BLaER1 (cell line): ENCODE data around the gene UBASH3A.

Experiments
- H3K27ac ChIP-seq: shearing (Covaris generic); formaldehyde crosslinking; 2 replicates; pipeline ENCODE4 v1.8.1; 2022
- H3K27me3 ChIP-seq: shearing (Covaris generic); formaldehyde crosslinking; 2 replicates; pipeline ENCODE4 v1.8.1; 2022
- H3K36me3 ChIP-seq: shearing (Covaris generic); formaldehyde crosslinking; 2 replicates; pipeline ENCODE4 v1.8.1; 2022
- H3K4me1 ChIP-seq: shearing (Covaris generic); formaldehyde crosslinking; 2 replicates; pipeline ENCODE4 v1.8.1; 2022
- H3K4me2 ChIP-seq: shearing (Covaris generic); formaldehyde crosslinking; 2 replicates; pipeline ENCODE4 v1.8.1; 2022
- H3K4me3 ChIP-seq: shearing (Covaris generic); formaldehyde crosslinking; 2 replicates; pipeline ENCODE4 v1.8.1; 2022
- H3K9ac ChIP-seq: shearing (Covaris generic); formaldehyde crosslinking; 2 replicates; pipeline ENCODE4 v1.8.1; 2022
- H3K9me3 ChIP-seq: shearing (Covaris generic); formaldehyde crosslinking; 2 replicates; pipeline ENCODE4 v1.8.1; 2022
- H4K20me1 ChIP-seq: shearing (Covaris generic); formaldehyde crosslinking; 2 replicates; pipeline ENCODE4 v1.8.1; 2022
- Cebpa-rat ChIP-seq: shearing (Covaris generic); IDR thresholded peaks from 2 replicates; pipeline ENCODE4 v1.8.1; 2022

The UBASH3A gene

GRCh38 chr21:42396799-42397745 lies 6.6 kb upstream of the UBASH3A start:
- Histone ChIP-seq H4K20me1 (no peaks in the 10 kb centered on the region), H3K27me3 (no peaks in the 10 kb centered on the region), H3K27ac (peak overlapping the region; percentile 69), H3K4me3 (peak overlapping the region; percentile 40), H3K4me2 (peak overlapping the region; percentile 92), H3K36me3 (no peaks in the 10 kb centered on the region), H3K9me3 (peaks cover 10% of the 10 kb centered on the region), H3K9ac (peak overlapping the region; percentile 36; the same call in 1 of the 2 replicates), H3K4me1 (peaks cover 76% of the 10 kb centered on the region)
- no peak for TF ChIP-seq Cebpa-rat

GRCh38 chr21:42397746-42398394 lies 5.8 kb upstream of the UBASH3A start:
- Histone ChIP-seq H3K27me3 (no peaks in the 10 kb centered on the region), H4K20me1 (no peaks in the 10 kb centered on the region), H3K9me3 (peaks cover 15% of the 10 kb centered on the region), H3K4me2 (peak overlapping the region; percentile 92), H3K36me3 (no peaks in the 10 kb centered on the region), H3K4me1 (peaks cover 68% of the 10 kb centered on the region), H3K9ac (peak overlapping the region; percentile 10; the same call in 1 of the 2 replicates), H3K4me3 (peak overlapping the region; percentile 40), H3K27ac (peak overlapping the region; percentile 69)
- no peak for TF ChIP-seq Cebpa-rat

- H3K4me2 ChIP-seq, result peak overlapping the region; percentile 92
- H3K27me3 ChIP-seq, result no peaks in the 10 kb centered on the region
- peak overlapping the region; percentile 69 for H3K27ac ChIP-seq
- H3K9ac ChIP-seq, result no peak overlapping the region; the same call in 1 of the 2 replicates
- H3K4me3 ChIP-seq, result no peak overlapping the region
- H3K4me1 ChIP-seq, result peaks cover 65% of the 10 kb centered on the region
- no peak for TF ChIP-seq Cebpa-rat
- peaks cover 15% of the 10 kb centered on the region for H3K9me3 ChIP-seq
- H4K20me1 ChIP-seq, result no peaks in the 10 kb centered on the region
- H3K36me3 ChIP-seq, result no peaks in the 10 kb centered on the region
Observed at GRCh38 chr21:42398436-42399028, 5.2 kb upstream of the UBASH3A start.

- H4K20me1 ChIP-seq, result no peaks in the 10 kb centered on the region
- H3K36me3 ChIP-seq, result no peaks in the 10 kb centered on the region
- no peaks in the 10 kb centered on the region for H3K27me3 ChIP-seq
- no peak overlapping the region for H3K27ac ChIP-seq
- no peak overlapping the region for H3K4me2 ChIP-seq
- peaks cover 69% of the 10 kb centered on the region for H3K4me1 ChIP-seq
- TF ChIP-seq Cebpa-rat, result no peak
- H3K9me3 ChIP-seq, result peaks cover 15% of the 10 kb centered on the region
- H3K9ac ChIP-seq, result no peak overlapping the region
- H3K4me3 ChIP-seq, result no peak overlapping the region
Observed at GRCh38 chr21:42400525-42400924, 3.2 kb upstream of the UBASH3A start.

- no peak overlapping the region for H3K9ac ChIP-seq
- H3K36me3 ChIP-seq, result no peaks in the 10 kb centered on the region
- peaks cover 15% of the 10 kb centered on the region for H3K9me3 ChIP-seq
- no peak overlapping the region for H3K27ac ChIP-seq
- no peaks in the 10 kb centered on the region for H4K20me1 ChIP-seq
- no peak overlapping the region for H3K4me3 ChIP-seq
- no peak for TF ChIP-seq Cebpa-rat
- no peak overlapping the region for H3K4me2 ChIP-seq
- peaks cover 69% of the 10 kb centered on the region for H3K4me1 ChIP-seq
- no peaks in the 10 kb centered on the region for H3K27me3 ChIP-seq
Observed at GRCh38 chr21:42401154-42401553, 2.5 kb upstream of the UBASH3A start.

- no peak for TF ChIP-seq Cebpa-rat
- no peak overlapping the region for H3K27ac ChIP-seq
- no peaks in the 10 kb centered on the region for H3K36me3 ChIP-seq
Observed at GRCh38 chr21:42401820-42402251, 1.9 kb upstream of the UBASH3A start.

GRCh38 chr21:42404539-42404938 lies 837 bp downstream of the UBASH3A start:
- no peaks in the 10 kb centered on the region for H4K20me1 ChIP-seq
- H3K9me3 ChIP-seq, result peaks cover 15% of the 10 kb centered on the region
- TF ChIP-seq Cebpa-rat, result no peak
- peak overlapping the region; percentile 76 for H3K4me2 ChIP-seq
- peaks cover 50% of the 10 kb centered on the region for H3K4me1 ChIP-seq
- no peaks in the 10 kb centered on the region for H3K27me3 ChIP-seq
- no peak overlapping the region for H3K9ac ChIP-seq
- no peak overlapping the region for H3K4me3 ChIP-seq
- H3K36me3 ChIP-seq, result no peaks in the 10 kb centered on the region
- H3K27ac ChIP-seq, result no peak overlapping the region

More at GRCh38 chr21:42401820-42402251, 1.9 kb upstream of the UBASH3A start:
- H3K4me3 ChIP-seq, result no peak overlapping the region
- no peaks in the 10 kb centered on the region for H3K27me3 ChIP-seq
- H3K4me1 ChIP-seq, result peaks cover 69% of the 10 kb centered on the region
- peaks cover 15% of the 10 kb centered on the region for H3K9me3 ChIP-seq
- H4K20me1 ChIP-seq, result no peaks in the 10 kb centered on the region
- H3K9ac ChIP-seq, result no peak overlapping the region
- no peak overlapping the region for H3K4me2 ChIP-seq

- Histone ChIP-seq H3K27ac (no peak overlapping the region), H3K4me1 (peaks cover 46% of the 10 kb centered on the region), H3K4me3 (no peak overlapping the region), H3K36me3 (no peaks in the 10 kb centered on the region), H3K9ac (no peak overlapping the region), H3K27me3 (no peaks in the 10 kb centered on the region), H3K9me3 (peaks cover 15% of the 10 kb centered on the region), H3K4me2 (peak overlapping the region; percentile 76), H4K20me1 (no peaks in the 10 kb centered on the region)
- no peak for TF ChIP-seq Cebpa-rat
Observed at GRCh38 chr21:42405064-42406013, 1.6 kb downstream of the UBASH3A start.

GRCh38 chr21:42406201-42406621 lies 2.5 kb downstream of the UBASH3A start:
- Histone ChIP-seq H3K27me3 (no peaks in the 10 kb centered on the region), H4K20me1 (no peaks in the 10 kb centered on the region), H3K27ac (no peak overlapping the region; the same call in 1 of the 2 replicates), H3K9ac (no peak overlapping the region), H3K36me3 (no peaks in the 10 kb centered on the region), H3K4me3 (no peak overlapping the region), H3K9me3 (peaks cover 13% of the 10 kb centered on the region), H3K4me2 (peak overlapping the region; percentile 45), H3K4me1 (peaks cover 46% of the 10 kb centered on the region)
- TF ChIP-seq Cebpa-rat, result no peak
